ENCODE measurements around the gene MRPL11. TPM values are rescaled to one million over a fixed set of nuclear protein-coding genes. Genes with fewer than 3 reads are reported as not detected.

Gene MRPL11
- total RNA-seq, 1 donor from 2014 or later: 96.2 TPM

DNA sequence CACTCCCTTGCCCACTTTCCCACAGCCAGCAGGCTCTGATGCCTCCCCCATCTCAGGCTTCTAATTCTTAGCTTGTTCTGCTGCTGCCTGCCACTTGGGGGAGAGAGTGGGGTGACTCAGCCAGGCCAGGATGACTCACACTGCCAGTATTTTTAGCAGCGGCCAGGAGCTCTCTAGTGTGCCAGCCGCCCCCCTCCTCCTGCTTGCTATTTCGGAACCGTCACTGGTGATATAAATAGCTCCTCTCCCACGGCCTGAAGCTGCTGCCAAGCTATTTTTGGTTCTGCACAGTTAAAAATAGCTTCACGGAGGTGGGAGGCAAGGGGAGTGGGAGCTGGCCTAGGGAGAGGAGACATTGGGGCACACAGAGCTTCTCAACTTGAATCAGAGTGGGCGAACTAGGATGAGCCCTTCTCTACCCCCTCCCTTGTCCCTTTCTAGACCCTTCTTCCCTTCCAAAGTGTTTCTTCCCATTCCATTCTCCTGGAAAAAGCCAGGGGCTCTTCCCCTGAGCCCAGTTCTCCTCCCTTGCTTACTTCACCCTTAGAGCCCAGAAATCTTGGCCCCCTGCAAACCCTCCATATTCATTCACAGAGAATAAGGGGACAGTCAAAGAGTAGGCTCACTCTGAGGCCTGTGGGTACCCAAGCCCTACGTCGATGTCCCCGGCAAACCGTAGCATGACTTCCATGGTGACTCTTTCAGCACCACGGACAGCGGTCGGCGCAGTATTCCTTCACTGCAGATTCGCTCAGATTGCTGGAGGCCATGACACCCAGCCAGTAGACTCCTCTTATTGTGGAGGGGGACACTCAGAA, 20.3 kb downstream of the MRPL11 start:
- Histone ChIP-seq H3K27ac (peak overlapping the region in 1 of 2 donors; percentile 53), H3K4me3 (peak overlapping the region in 1 of 2 donors; percentile 19), H3K27me3 (no peaks in the 10 kb centered on the region), H3K4me1 (peaks cover 22 to 42% of the 10 kb centered on the region in 2 donors), H3K36me3 (peaks cover 12 to 15% of the 10 kb centered on the region in 2 donors), H3K9me3 (no peaks in the 10 kb centered on the region)
- peak; percentile 81 to 97 for DNase-seq (ENCODE audit: low spot score in 2 of 2)
- TF ChIP-seq, protein P1, sequence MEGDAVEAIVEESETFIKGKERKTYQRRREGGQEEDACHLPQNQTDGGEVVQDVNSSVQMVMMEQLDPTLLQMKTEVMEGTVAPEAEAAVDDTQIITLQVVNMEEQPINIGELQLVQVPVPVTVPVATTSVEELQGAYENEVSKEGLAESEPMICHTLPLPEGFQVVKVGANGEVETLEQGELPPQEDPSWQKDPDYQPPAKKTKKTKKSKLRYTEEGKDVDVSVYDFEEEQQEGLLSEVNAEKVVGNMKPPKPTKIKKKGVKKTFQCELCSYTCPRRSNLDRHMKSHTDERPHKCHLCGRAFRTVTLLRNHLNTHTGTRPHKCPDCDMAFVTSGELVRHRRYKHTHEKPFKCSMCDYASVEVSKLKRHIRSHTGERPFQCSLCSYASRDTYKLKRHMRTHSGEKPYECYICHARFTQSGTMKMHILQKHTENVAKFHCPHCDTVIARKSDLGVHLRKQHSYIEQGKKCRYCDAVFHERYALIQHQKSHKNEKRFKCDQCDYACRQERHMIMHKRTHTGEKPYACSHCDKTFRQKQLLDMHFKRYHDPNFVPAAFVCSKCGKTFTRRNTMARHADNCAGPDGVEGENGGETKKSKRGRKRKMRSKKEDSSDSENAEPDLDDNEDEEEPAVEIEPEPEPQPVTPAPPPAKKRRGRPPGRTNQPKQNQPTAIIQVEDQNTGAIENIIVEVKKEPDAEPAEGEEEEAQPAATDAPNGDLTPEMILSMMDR (IDR thresholded peaks at IDR 0.05): peak; percentile 59 to 73 (median 63)
- intact Hi-C loops (cut with DNase I): loop anchor here (1.0 kb wide), 1 partner anchor 9 kb away; no protein-coding TSS in a partner anchor

DNA sequence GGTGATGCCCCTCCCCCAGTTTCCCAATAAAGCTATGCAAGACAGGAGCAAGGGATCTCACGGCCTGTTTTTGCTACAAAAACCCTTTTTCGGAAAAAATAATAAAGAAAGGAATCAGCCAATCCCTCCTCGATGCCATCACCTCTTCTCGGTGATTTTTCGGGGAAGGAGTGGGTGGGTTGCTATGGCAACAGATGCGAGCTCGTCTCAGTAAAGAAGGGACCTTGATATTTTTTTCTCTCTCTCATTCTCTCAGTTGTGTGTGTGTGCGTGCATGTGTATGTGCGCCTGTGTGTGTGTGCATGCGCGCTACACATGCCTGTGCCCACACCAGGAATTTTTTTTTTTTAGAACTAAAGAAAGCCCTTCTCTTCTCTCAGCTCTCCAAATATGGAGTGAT, 21.6 kb downstream of the MRPL11 start:
- peak overlapping the region in 1 of 2 donors; percentile 46 for H3K27ac ChIP-seq
- peaks cover 22 to 45% of the 10 kb centered on the region in 2 donors for H3K4me1 ChIP-seq
- H3K36me3 ChIP-seq: peaks cover 0 to 3% of the 10 kb centered on the region in 2 donors
- TF ChIP-seq, protein P1 (IDR thresholded peaks at IDR 0.05): no peak
- H3K9me3 ChIP-seq: no peaks in the 10 kb centered on the region
- no peak for DNase-seq (ENCODE audit: low spot score in 2 of 2)
- intact Hi-C loops (cut with DNase I): no loop called here
- no peak overlapping the region for H3K4me3 ChIP-seq
- H3K27me3 ChIP-seq: no peaks in the 10 kb centered on the region

DNA sequence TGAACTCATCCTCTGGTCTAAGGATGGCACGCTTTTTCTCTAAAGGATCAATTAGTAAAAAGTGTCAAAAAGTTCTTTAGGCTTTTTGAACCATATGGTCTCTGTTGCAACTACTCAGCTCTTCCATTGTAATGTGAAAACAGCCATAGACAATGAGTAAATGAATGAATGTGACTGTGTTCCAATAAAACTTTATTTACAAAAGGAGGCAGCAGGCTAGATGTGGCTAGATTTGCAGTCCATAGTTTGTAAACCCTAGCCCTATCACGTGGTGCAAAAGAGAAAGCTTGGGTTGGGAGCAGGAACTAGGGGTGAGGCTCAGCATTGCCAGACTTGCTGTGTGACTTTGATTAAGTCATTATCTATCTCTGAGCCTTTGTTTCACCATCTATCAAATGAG, 23.2 kb downstream of the MRPL11 start:
- H3K27ac ChIP-seq: no peak overlapping the region
- H3K9me3 ChIP-seq: no peaks in the 10 kb centered on the region
- no peaks in the 10 kb centered on the region for H3K36me3 ChIP-seq
- intact Hi-C loops (cut with DNase I): no loop called here
- H3K4me3 ChIP-seq: no peak overlapping the region
- peaks cover 20 to 37% of the 10 kb centered on the region in 2 donors for H3K4me1 ChIP-seq
- no peaks in the 10 kb centered on the region for H3K27me3 ChIP-seq
- TF ChIP-seq, protein P1 (IDR thresholded peaks at IDR 0.05): no peak
- DNase-seq (ENCODE audit: low spot score in 2 of 2): no peak

DNA sequence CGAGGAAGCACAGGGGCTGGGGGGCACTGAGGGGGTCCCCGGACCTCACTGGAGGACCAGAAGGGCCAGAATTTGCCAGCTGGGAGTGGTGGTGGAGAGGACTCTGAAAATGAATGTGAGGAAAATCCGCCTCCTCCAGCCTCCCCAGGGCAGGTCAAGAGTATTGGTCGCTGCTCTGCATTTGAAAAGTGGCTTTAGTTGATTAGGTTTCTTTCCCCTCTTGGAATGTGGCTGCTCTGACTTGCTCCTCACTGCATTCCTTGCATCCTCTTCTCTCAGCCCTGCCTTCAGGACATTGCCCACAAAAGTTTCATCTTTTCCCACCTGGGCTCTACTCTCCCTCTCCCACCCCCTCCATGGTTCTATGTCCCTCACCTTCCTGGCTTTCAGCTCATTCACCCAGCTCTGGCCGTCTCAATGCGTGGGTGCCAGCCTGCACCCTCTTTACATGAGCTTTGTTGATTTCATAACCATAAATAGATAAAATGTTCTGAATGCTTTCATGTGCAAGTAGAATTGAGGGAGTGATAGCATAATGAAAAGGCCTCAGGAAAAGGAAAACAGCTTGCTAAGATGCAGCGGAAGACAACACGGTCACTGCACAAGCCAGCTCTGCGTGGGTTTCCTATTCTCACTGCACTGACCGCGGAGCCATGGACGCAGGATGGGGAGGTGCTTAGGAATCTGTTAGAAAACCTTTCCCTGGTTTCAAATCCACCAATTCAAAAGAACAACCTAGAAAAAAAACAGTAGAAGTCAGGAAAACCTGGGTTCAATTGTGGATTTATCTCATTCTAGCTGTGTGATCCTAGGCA, 24.3 kb downstream of the MRPL11 start:
- H3K4me1 ChIP-seq: peaks cover 16 to 37% of the 10 kb centered on the region in 2 donors
- H3K9me3 ChIP-seq: no peaks in the 10 kb centered on the region
- H3K4me3 ChIP-seq: no peak overlapping the region
- H3K27ac ChIP-seq: no peak overlapping the region
- no peaks in the 10 kb centered on the region for H3K36me3 ChIP-seq
- intact Hi-C loops (cut with DNase I): no loop called here
- TF ChIP-seq, protein P1 (IDR thresholded peaks at IDR 0.05): no peak
- H3K27me3 ChIP-seq: no peaks in the 10 kb centered on the region
- no peak for DNase-seq (ENCODE audit: low spot score in 2 of 2)

DNA sequence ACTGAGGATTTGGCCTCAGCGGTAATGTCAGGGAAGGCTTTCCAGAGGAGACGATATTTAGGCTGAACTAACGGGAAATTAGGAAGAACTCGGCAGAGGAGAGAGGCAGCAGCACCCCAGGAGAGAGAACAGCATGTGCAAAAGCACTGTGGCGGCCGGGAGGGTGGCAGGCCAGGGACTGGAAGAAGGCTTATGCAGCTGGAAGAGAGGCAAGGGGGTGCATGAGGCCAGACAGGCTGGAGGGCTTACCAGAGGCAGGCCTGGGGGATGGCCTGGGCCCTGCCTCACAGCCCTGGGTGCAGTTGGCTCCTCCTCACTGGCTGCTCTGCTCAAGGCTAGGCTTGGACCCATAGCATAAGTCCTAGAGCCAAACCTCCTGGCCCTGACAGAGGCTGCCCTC, 25.5 kb downstream of the MRPL11 start:
- H3K9me3 ChIP-seq: no peaks in the 10 kb centered on the region
- TF ChIP-seq, protein P1 (IDR thresholded peaks at IDR 0.05): no peak
- no peak overlapping the region for H3K27ac ChIP-seq
- peak overlapping the region in 1 of 2 donors; percentile 67 for H3K4me3 ChIP-seq
- no peaks in the 10 kb centered on the region for H3K27me3 ChIP-seq
- H3K36me3 ChIP-seq: no peaks in the 10 kb centered on the region
- no peak for DNase-seq (ENCODE audit: low spot score in 2 of 2)
- intact Hi-C loops (cut with DNase I): no loop called here
- H3K4me1 ChIP-seq: peaks cover 11 to 31% of the 10 kb centered on the region in 2 donors

Measured in ascending aorta (tissue), 2 donors.